H1 (cell line): ENCODE results near the gene MYL9. TPM values are rescaled to one million over a fixed set of nuclear protein-coding genes. Genes with fewer than 3 reads are reported as not detected.
A peak's percentile ranks its signal among the peaks of the same experiment; 100 is the strongest.

Experiments used
- CTCF ChIA-PET: fragments of 300-600 bp; sonication (Branson Sonifier 250); formaldehyde crosslinking; loops from one replicate; lab custom pipeline; 2021; ENCODE audit not compliant: partially characterized antibody; lab: Charles Lee
- POLR2A ChIA-PET: fragments of 300-600 bp; sonication (Branson Sonifier 250); formaldehyde crosslinking; loops from one replicate; lab custom pipeline; 2021; ENCODE audit warnings: inconsistent platforms; ENCODE audit not compliant: partially characterized antibody; lab: Charles Lee
- DNase-seq, 2 experiments: peaks; one replicate each; pipeline versions ENCODE4 v3.0.0 to v3.0.0-alpha.2; 2010 to 2022; ENCODE audit warnings: low spot score in 2 of 2, low read depth in 1 of 2, mixed read lengths in 1 of 2
- FAIRE-seq: peaks from 2 replicates; lab custom pipeline; 2011; peaks lifted over from hg19 to GRCh38; lab: Jason Lieb, UNC
- H2AFZ ChIP-seq: 2 replicates; pipeline ENCODE4 v1.8.1; 2012; ENCODE audit warnings: low read length, inconsistent platforms
- H2AK5ac ChIP-seq: 2 replicates; pipeline ENCODE4 v1.6.1; 2013; ENCODE audit warnings: low read depth, low read length
- H2BK120ac ChIP-seq: replicated peaks from 2 replicates; pipeline ENCODE3; 2013; ENCODE audit warnings: low read depth, low read length, inconsistent platforms
- H2BK12ac ChIP-seq: 2 replicates; pipeline ENCODE4 v1.6.1; 2013; ENCODE audit warnings: low read depth, low read length
- H2BK15ac ChIP-seq: 2 replicates; pipeline ENCODE4 v1.6.1; 2013; ENCODE audit warnings: low read length
- H2BK20ac ChIP-seq: 2 replicates; pipeline ENCODE4 v1.6.1; 2013; ENCODE audit warnings: low read length
- H2BK5ac ChIP-seq: 2 replicates; pipeline ENCODE4 v1.6.1; 2013; ENCODE audit warnings: low read depth, low read length
- H3K14ac ChIP-seq: 2 replicates; pipeline ENCODE4 v1.6.1; 2013; ENCODE audit warnings: inconsistent platforms; ENCODE audit not compliant: insufficient read length
- H3K18ac ChIP-seq: 2 replicates; pipeline ENCODE4 v1.6.1; 2013; ENCODE audit warnings: low read length; ENCODE audit errors: extremely low read depth
- H3K23ac ChIP-seq: 2 replicates; pipeline ENCODE4 v1.6.1; 2013; ENCODE audit warnings: inconsistent platforms; ENCODE audit not compliant: insufficient read length
- H3K23me2 ChIP-seq: 2 replicates; pipeline ENCODE4 v1.6.1; 2013; ENCODE audit warnings: low read depth, low read length
- H3K27ac ChIP-seq: 2 replicates; pipeline ENCODE4 v1.6.1; 2011; ENCODE audit warnings: low read depth, low read length, inconsistent platforms
- H3K27me3 ChIP-seq, 4 experiments: replicated peaks in 1 of 4; 1 replicate in 1 of 4; 2 replicates in 3 of 4; pipeline versions ENCODE4 v1.6.1 to v1.8.1; 2011 to 2013; ENCODE audit warnings: low read length in 3 of 4, mild to moderate bottlenecking in 3 of 4, inconsistent platforms in 2 of 4, mixed read lengths in 2 of 4, moderate library complexity in 1 of 4; ENCODE audit not compliant: control insufficient read depth in 3 of 4, insufficient read depth in 3 of 4; ENCODE audit errors: extremely low read depth in 1 of 4
- H3K36me3 ChIP-seq, 4 experiments: 2 replicates each; pipeline versions ENCODE4 v1.6.1 to v1.8.1; 2011 to 2013; ENCODE audit warnings: mild to moderate bottlenecking in 4 of 4, low read length in 3 of 4, moderate library complexity in 2 of 4, control low read depth in 1 of 4, inconsistent platforms in 1 of 4; ENCODE audit not compliant: insufficient read depth in 4 of 4, control insufficient read depth in 2 of 4
- H3K4ac ChIP-seq: replicated peaks from 2 replicates; pipeline ENCODE3; 2013; ENCODE audit warnings: low read length, low read depth, mixed read lengths, inconsistent platforms; ENCODE audit not compliant: insufficient read length
- H3K4me1 ChIP-seq, 4 experiments: replicated peaks in 1 of 4; 1 replicate in 1 of 4; 2 replicates in 3 of 4; pipeline versions ENCODE4 v1.6.1 to v1.8.1; 2011 to 2013; ENCODE audit warnings: low read length in 3 of 4, inconsistent platforms in 2 of 4, mixed read lengths in 1 of 4; ENCODE audit not compliant: insufficient read depth in 4 of 4, control insufficient read depth in 3 of 4
- H3K4me2 ChIP-seq, 2 experiments: 2 replicates each; pipeline versions ENCODE4 v1.6.1 to v1.8.1; 2011 to 2013; ENCODE audit warnings: low read depth in 2 of 2, low read length in 2 of 2, control low read depth in 1 of 2, inconsistent platforms in 1 of 2, mild to moderate bottlenecking in 1 of 2; ENCODE audit not compliant: insufficient read depth in 1 of 2
- H3K4me3 ChIP-seq, 4 experiments: fragments of 200-600, 300-600 bp in 1 of 4; sonication (generic), shearing (Covaris generic), sonication (Bioruptor Twin) in 1 of 4; 2 replicates each; pipeline versions ENCODE4 v1.5.1 to v1.8.1; 2011 to 2016; ENCODE audit warnings: low read length in 4 of 4, low read depth in 3 of 4, control low read depth in 2 of 4, inconsistent platforms in 2 of 4, mild to moderate bottlenecking in 2 of 4, mixed read lengths in 1 of 4, moderate library complexity in 1 of 4; ENCODE audit not compliant: insufficient read depth in 2 of 4; ENCODE audit errors: extremely low read depth in 1 of 4
- H3K56ac ChIP-seq: replicated peaks from 2 replicates; pipeline ENCODE3; 2013; ENCODE audit warnings: low read depth, mild to moderate bottlenecking, mixed read lengths, low read length, inconsistent platforms; ENCODE audit not compliant: insufficient read length
- H3K79me1 ChIP-seq: 2 replicates; pipeline ENCODE4 v1.6.1; 2013; ENCODE audit warnings: low read depth, low read length, control low read depth
- H3K79me2 ChIP-seq, 2 experiments: 2 replicates each; pipeline versions ENCODE4 v1.6.1 to v1.8.1; 2012 to 2013; ENCODE audit warnings: low read length in 2 of 2, mild to moderate bottlenecking in 2 of 2, inconsistent platforms in 1 of 2; ENCODE audit not compliant: insufficient read depth in 2 of 2, control insufficient read depth in 1 of 2
- H3K9ac ChIP-seq, 4 experiments: replicated peaks in 1 of 4; 1 replicate in 1 of 4; 2 replicates in 3 of 4; pipeline versions ENCODE4 v1.6.1 to v1.8.1; 2011 to 2013; ENCODE audit warnings: low read depth in 3 of 4, low read length in 3 of 4, control low read depth in 2 of 4, mild to moderate bottlenecking in 2 of 4, moderate library complexity in 2 of 4, inconsistent platforms in 1 of 4; ENCODE audit errors: extremely low read depth in 1 of 4
- H3K9me3 ChIP-seq, 2 experiments: 2 replicates each; pipeline versions ENCODE4 v1.6.1 to v1.8.1; 2012 to 2013; ENCODE audit warnings: mild to moderate bottlenecking in 2 of 2, moderate library complexity in 2 of 2, control low read depth in 1 of 2, inconsistent platforms in 1 of 2, low read depth in 1 of 2, low read length in 1 of 2, mixed read lengths in 1 of 2; ENCODE audit not compliant: insufficient read depth in 2 of 2
- H4K20me1 ChIP-seq, 2 experiments: replicated peaks in 1 of 2; 2 replicates each; pipeline versions ENCODE3 to v1.8.1; 2011 to 2013; ENCODE audit warnings: inconsistent platforms in 2 of 2, low read length in 2 of 2, mild to moderate bottlenecking in 1 of 2; ENCODE audit not compliant: insufficient read depth in 2 of 2, control insufficient read depth in 1 of 2
- H4K5ac ChIP-seq: 2 replicates; pipeline ENCODE4 v1.6.1; 2013; ENCODE audit warnings: low read length, low read depth, mixed read lengths, inconsistent platforms; ENCODE audit not compliant: insufficient read length
- H4K8ac ChIP-seq: 2 replicates; pipeline ENCODE4 v1.8.0; 2013; ENCODE audit warnings: mild to moderate bottlenecking, moderate library complexity, low read length, inconsistent platforms; ENCODE audit not compliant: insufficient read depth; ENCODE audit errors: extremely low read depth
- H4K91ac ChIP-seq: replicated peaks from 2 replicates; pipeline ENCODE3; 2013; ENCODE audit warnings: low read length, mixed read lengths, inconsistent platforms; ENCODE audit not compliant: insufficient read length
- CTCF ChIP-seq, 3 experiments: IDR thresholded peaks; 1 replicate in 2 of 3; 2 replicates in 1 of 3; pipeline versions ENCODE4 v1.5.1 to v1.6.1; 2011; ENCODE audit warnings: low read length in 3 of 3, mild to moderate bottlenecking in 3 of 3, inconsistent platforms in 2 of 3, low read depth in 1 of 3, moderate library complexity in 1 of 3; ENCODE audit not compliant: insufficient read depth in 1 of 3; ENCODE audit errors: control extremely low read depth in 1 of 3
- RAD21 ChIP-seq, 2 experiments: IDR thresholded peaks in 1 of 2; conservative IDR thresholded peaks in 1 of 2; 2 replicates each; pipeline ENCODE4 v1.6.1; 2011; ENCODE audit warnings: low read depth in 2 of 2, low read length in 2 of 2, improper control_type of control experiment in 1 of 2, inconsistent platforms in 1 of 2, mild to moderate bottlenecking in 1 of 2, moderate library complexity in 1 of 2
- SUZ12 ChIP-seq: fragments of 200-600 bp; sonication (generic); IDR thresholded peaks from 2 replicates; pipeline ENCODE4 v1.6.1; 2012; ENCODE audit warnings: mild to moderate bottlenecking, inconsistent platforms, low read length, moderate library complexity, mixed read lengths
- WGBS, 2 experiments: shearing (Covaris generic) in 1 of 2; methylation state at CpG; one replicate each; pipeline versions ENCODE4 v1.1.6 to v1.1.7; 2013 to 2015; ENCODE audit warnings: low lambda C conversion rate in 2 of 2, mixed read lengths in 2 of 2, inconsistent platforms in 1 of 2, low coverage in 1 of 2, missing lambda C conversion rate in 1 of 2; ENCODE audit not compliant: insufficient replicate concordance in 2 of 2, insufficient coverage in 1 of 2, insufficient read length in 1 of 2; ENCODE audit errors: extremely low coverage in 1 of 2, missing lambda C conversion rate in 1 of 2; 5-methylcytosine and 5-hydroxymethylcytosine counted together
- polyA plus RNA-seq, 7 experiments: library from polyadenylated mRNA; depleted of rRNA in 3 of 7; stranded (reverse) in 5 of 7; unstranded in 2 of 7; fragments of >200 nt in 5 of 7; fragments of 200-250 nt in 2 of 7; gene quantifications; 1 replicate in 5 of 7; 2 replicates in 1 of 7; 4 replicates in 1 of 7; pipeline versions ENCODE4 v1.2.1 to v1.2.3, GENCODE V29; 2011 to 2013; ENCODE audit warnings: missing spikeins in 2 of 7, mixed read lengths in 2 of 7
- total RNA-seq: library from RNA; stranded (reverse); fragmentation: NEBNext Ultra II Directional; extraction: Animal tissue kit (Norgen Biotek cat#: 25700); gene quantifications from 2 replicates; pipeline ENCODE4 v1.2.1, GENCODE V29; 2021

MYL9 gene
- total and polyA plus RNA-seq, 2 of the 8 experiments (the other 6 are each of a cell fraction or from before 2014, with no cell fraction given) = 26.8 to 193 TPM

GRCh38 chr20:36506253-36506652 is 35.1 kb upstream of the MYL9 start:
- Histone ChIP-seq H3K9ac (no peak overlapping the region), H4K5ac (no peak overlapping the region), H3K23ac (no peak overlapping the region), H2BK20ac (no peak overlapping the region), H3K27me3 (no peaks in the 10 kb centered on the region), H3K79me1 (no peaks in the 10 kb centered on the region), H3K23me2 (no peaks in the 10 kb centered on the region), H2BK5ac (no peak overlapping the region), H4K20me1 (peaks cover 2% of the 10 kb centered on the region in 2 experiments), H2AK5ac (no peak overlapping the region), H4K8ac (no peak overlapping the region), H3K4me2 (no peak overlapping the region), H2AFZ (no peak overlapping the region), H3K4ac (no peak overlapping the region), H2BK15ac (no peak overlapping the region), H3K79me2 (no peaks in the 10 kb centered on the region), H2BK12ac (no peak overlapping the region), H2BK120ac (no peak overlapping the region), H3K27ac (no peak overlapping the region), H3K14ac (no peak overlapping the region), H3K9me3 (no peaks in the 10 kb centered on the region), H3K4me3 (no peak overlapping the region), H3K4me1 (no peaks in the 10 kb centered on the region), H3K56ac (no peak overlapping the region), H4K91ac (no peak overlapping the region), H3K18ac (no peak overlapping the region), H3K36me3 (peaks cover 0 to 24% (median 2%) of the 10 kb centered on the region in 4 experiments; a peak in 4 of 8 replicates)
- POLR2A ChIA-PET = interaction anchor here (1.3 kb wide), 1 partner anchor 11 kb away, joined by 3 read pairs; no protein-coding TSS in a partner anchor
- no peak for FAIRE-seq
- no peak for TF ChIP-seq SUZ12
- TF ChIP-seq CTCF (IDR thresholded peaks at IDR 0.05; ENCODE audit: control extremely low read depth in 1 of 3, insufficient read depth in 1 of 3, low read depth in 1 of 3, low read length in 3 of 3) = peak in 2 of 3 experiments; percentile 33 to 63; a peak in 3 of 4 replicates
- TF ChIP-seq RAD21 (IDR thresholded peaks at IDR 0.05 in 1 of 2, conservative IDR thresholded peaks at IDR 0.05 in 1 of 2; ENCODE audit: low read depth in 2 of 2, low read length in 2 of 2) = peak; percentile 26 to 49; a peak in 3 of 4 replicates
- CTCF ChIA-PET = interaction anchor here (0.8 to 1.8 kb wide), 10 partner anchors 8 to 98 kb away, joined by 3 to 8 read pairs (median 4); no protein-coding TSS in a partner anchor
- DNase-seq = no peak
- 78% methylated on average over 1 of the region's 1 CpG; no CpG with 5 or more reads in 1 of the 2 experiments for WGBS, 2 experiments
